ENCODE data around the gene APEX2.

- TF ChIP-seq CTCF (IDR thresholded peaks at IDR 0.05) (no peak), POLR2A (IDR thresholded peaks at IDR 0.05) (no peak)
Measured at GRCh38 chrX:54992911-54993622, 7.1 kb upstream of the APEX2 start.
